Type B pancreatic cell (in vitro differentiated cells): ENCODE measurements around the gene MRPS14. TPM values are rescaled to one million over a fixed set of nuclear protein-coding genes. Genes with fewer than 3 reads are reported as not detected.

Source experiments
- DNase-seq: peaks from one replicate; pipeline ENCODE4 v3.0.0; 2021; ENCODE audit warnings: mixed read lengths; ENCODE audit not compliant: unreplicated experiment; ENCODE audit errors: extremely low spot score
- H3K27ac Mint-ChIP-seq: 2 replicates; pipeline ENCODE4 v1.8.0; 2021; ENCODE audit warnings: mild to moderate bottlenecking, mixed read lengths
- H3K27me3 Mint-ChIP-seq: 2 replicates; pipeline ENCODE4 v1.8.0; 2021; ENCODE audit warnings: mixed read lengths
- H3K36me3 Mint-ChIP-seq: 2 replicates; pipeline ENCODE4 v1.8.0; 2021; ENCODE audit warnings: mixed read lengths
- H3K4me1 Mint-ChIP-seq: one replicate; pipeline ENCODE4 v1.8.0; 2021; ENCODE audit warnings: mixed read lengths; ENCODE audit not compliant: unreplicated experiment
- H3K4me3 Mint-ChIP-seq: 2 replicates; pipeline ENCODE4 v1.8.0; 2021; ENCODE audit warnings: mild to moderate bottlenecking, mixed read lengths
- H3K9me3 Mint-ChIP-seq: 2 replicates; pipeline ENCODE4 v1.8.0; 2021; ENCODE audit warnings: mixed read lengths
- total RNA-seq: library from RNA; stranded (reverse); gene quantifications from 2 replicates; pipeline ENCODE4 v1.2.1, GENCODE V29; 2021; ENCODE audit warnings: low replicate concordance
- TF ChIP-seq, protein P1 (sequence below): fragments of 200-600 bp; sonication (generic); conservative IDR thresholded peaks from 2 replicates; pipeline ENCODE4 v1.5.0; 2021; ENCODE audit warnings: antibody characterized with exemption, mild to moderate bottlenecking

MRPS14 gene
- total RNA-seq, 1 donor from 2014 or later = 35.7 TPM

DNA sequence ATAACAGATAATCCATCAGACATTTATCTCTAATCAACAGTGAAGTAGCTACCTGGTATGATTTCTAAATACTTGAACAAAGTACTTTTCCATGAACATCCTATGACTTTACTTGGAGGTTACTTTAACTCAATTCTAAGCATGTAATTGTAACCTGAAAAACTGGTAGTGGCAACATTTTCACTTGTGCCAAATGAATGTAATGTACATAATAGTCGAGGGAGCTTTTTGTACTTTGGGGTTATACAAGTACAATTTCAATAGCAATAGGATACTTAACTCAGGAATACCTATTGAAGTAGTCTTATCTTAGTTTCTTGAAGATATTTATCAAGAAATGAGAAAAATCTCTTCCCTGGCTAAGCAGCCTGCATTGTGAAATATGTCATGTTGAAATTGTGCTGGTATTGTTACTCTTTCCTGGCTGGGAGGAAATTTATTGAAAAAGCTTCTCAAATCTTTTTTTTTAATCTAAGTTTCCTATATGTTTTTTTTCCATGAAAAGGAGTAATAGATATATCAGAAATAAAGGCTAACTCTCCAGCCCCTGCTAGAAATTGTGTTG lies 57.1 kb downstream of the MRPS14 start:
- H3K27ac Mint-ChIP-seq = peak overlapping the region; percentile 95
- TF ChIP-seq, protein P1, sequence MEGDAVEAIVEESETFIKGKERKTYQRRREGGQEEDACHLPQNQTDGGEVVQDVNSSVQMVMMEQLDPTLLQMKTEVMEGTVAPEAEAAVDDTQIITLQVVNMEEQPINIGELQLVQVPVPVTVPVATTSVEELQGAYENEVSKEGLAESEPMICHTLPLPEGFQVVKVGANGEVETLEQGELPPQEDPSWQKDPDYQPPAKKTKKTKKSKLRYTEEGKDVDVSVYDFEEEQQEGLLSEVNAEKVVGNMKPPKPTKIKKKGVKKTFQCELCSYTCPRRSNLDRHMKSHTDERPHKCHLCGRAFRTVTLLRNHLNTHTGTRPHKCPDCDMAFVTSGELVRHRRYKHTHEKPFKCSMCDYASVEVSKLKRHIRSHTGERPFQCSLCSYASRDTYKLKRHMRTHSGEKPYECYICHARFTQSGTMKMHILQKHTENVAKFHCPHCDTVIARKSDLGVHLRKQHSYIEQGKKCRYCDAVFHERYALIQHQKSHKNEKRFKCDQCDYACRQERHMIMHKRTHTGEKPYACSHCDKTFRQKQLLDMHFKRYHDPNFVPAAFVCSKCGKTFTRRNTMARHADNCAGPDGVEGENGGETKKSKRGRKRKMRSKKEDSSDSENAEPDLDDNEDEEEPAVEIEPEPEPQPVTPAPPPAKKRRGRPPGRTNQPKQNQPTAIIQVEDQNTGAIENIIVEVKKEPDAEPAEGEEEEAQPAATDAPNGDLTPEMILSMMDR = no peak
- H3K4me3 Mint-ChIP-seq = peak overlapping the region; percentile 79

DNA sequence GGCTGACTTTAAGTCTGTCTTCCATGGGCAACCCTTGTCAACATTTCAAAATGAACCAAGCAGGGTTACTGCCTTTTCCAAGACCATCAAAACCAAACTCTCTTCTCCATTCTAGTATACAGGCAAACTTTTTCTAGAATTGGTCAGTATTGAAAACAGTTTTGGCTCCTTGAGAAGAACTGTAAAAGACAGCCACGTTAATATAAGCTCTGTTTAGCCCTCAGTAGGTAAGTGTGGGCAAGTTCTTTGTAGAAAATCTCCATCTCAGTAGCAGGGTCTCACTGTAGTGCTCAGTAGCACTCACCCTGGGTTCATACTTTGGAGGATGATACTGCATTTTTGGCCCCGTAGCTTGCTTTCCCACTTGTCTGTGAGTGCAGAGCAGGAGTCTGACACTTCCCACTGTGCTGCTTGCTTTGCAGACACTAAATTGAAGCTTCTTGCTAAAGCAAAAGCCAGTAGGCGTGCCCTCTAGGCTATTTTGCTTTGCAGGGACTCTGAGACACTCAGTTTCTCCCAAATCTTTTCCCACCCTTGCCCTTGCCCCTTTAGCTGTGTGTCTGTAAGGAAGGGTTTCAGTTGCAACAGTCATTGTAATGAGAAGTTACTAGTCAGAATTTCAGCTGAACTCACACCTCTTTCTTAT lies 57.7 kb downstream of the MRPS14 start:
- Mint-ChIP-seq H3K36me3 (no peaks in the 10 kb centered on the region), H3K4me1 (peaks cover 44% of the 10 kb centered on the region), H3K9me3 (no peaks in the 10 kb centered on the region), H3K27me3 (no peaks in the 10 kb centered on the region), H3K27ac (peak overlapping the region; percentile 95), H3K4me3 (peak overlapping the region; percentile 79)
- DNase-seq = no peak
- TF ChIP-seq, protein P1 = no peak

More for the DNA sequence above, 57.1 kb downstream of the MRPS14 start:
- no peaks in the 10 kb centered on the region for H3K9me3 Mint-ChIP-seq
- no peaks in the 10 kb centered on the region for H3K36me3 Mint-ChIP-seq
- H3K4me1 Mint-ChIP-seq = peaks cover 44% of the 10 kb centered on the region
- DNase-seq = no peak
- H3K27me3 Mint-ChIP-seq = no peaks in the 10 kb centered on the region

DNA sequence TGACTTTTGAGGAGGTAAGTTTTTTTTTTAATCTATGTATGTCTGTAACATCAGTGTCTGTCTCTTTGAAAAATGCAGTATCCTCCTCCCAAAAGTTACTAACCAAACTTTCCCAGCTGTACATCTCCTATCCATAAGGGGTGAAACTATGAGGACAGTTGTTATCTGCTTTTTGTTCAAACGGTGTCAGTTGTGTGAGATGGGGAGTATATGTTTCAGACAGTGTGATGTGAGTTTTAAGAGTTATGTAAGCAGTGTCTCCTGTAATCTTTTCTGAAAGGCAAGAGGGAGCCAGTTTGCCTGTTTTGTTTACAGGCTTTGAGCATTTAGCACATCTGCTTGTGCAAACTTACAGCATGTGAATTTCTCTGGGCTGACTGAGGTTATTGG lies 58.3 kb downstream of the MRPS14 start:
- H3K27me3 Mint-ChIP-seq = no peaks in the 10 kb centered on the region
- H3K4me1 Mint-ChIP-seq = peaks cover 44% of the 10 kb centered on the region
- H3K27ac Mint-ChIP-seq = peak overlapping the region; percentile 95
- DNase-seq = no peak
- H3K9me3 Mint-ChIP-seq = no peaks in the 10 kb centered on the region
- H3K4me3 Mint-ChIP-seq = peak overlapping the region; percentile 79
- H3K36me3 Mint-ChIP-seq = no peaks in the 10 kb centered on the region
- TF ChIP-seq, protein P1 = no peak

DNA sequence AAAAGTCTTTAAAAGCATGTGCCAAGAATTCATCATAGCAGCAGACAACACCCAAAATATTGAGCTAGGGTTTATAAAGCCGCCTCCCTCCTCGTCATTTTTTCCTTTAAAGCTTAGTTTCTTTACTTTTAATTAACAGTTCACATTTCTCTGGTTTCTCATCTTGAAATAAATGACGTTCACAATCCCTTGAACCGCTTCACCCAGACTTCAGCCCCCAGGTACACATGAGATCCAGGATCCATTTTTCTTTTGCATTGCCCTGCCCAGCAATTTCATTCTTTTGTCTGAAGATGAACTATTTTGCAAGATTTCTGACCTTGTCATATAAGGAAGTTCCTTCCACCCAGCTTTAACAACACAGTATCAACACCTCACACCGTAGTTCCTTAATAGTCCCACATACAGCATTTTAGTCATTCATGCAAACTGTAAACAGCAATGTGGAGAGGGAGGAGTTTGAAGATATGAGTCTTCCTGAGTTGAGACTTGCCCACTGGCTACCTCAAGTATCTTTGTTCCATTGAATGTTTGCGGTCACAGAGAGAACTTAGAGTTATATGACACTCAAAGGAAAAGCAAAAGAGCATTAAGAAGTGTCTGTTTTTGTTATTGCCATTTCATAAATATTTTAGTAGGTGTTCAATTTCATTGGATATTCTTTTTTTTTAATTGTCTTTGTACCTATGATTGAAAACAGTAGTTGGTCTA lies 58.8 kb downstream of the MRPS14 start:
- Mint-ChIP-seq H3K27ac (peak overlapping the region; percentile 95), H3K9me3 (no peaks in the 10 kb centered on the region), H3K4me3 (peak overlapping the region; percentile 79), H3K4me1 (peaks cover 44% of the 10 kb centered on the region), H3K36me3 (no peaks in the 10 kb centered on the region), H3K27me3 (no peaks in the 10 kb centered on the region)
- TF ChIP-seq, protein P1 = no peak
- DNase-seq = no peak

DNA sequence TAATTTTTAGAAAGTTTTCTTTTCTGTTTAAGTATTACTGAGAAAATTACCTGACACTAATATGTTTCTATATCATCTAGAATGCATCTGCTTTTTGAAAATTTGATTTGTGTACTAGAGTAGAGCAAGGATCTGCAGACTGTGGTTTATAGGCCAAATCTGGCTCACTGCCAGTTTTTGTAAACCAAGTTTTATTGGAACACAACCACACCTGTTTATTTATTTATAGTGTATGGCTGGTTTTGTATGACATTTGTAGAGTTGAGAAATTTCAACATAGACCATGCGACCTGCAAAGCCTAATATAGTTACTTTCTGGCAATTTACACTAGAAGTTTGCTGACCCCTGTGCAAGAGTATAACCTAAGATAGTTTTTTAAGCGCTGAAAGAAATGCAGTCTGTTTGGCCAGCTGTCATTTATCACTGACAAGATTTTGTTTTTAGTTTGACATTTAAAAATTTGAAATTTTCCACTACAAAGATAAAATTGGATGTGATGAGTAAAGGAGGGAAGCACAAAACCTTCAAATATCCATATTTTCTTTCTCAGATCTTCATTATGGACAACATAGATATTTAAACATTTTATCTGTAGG lies 59.6 kb downstream of the MRPS14 start:
- TF ChIP-seq, protein P1 = no peak
- peaks cover 36% of the 10 kb centered on the region for H3K4me1 Mint-ChIP-seq
- no peak for DNase-seq
- peak overlapping the region; percentile 95 for H3K27ac Mint-ChIP-seq
- peak overlapping the region; percentile 79 for H3K4me3 Mint-ChIP-seq
- H3K36me3 Mint-ChIP-seq = no peaks in the 10 kb centered on the region
- no peaks in the 10 kb centered on the region for H3K27me3 Mint-ChIP-seq
- H3K9me3 Mint-ChIP-seq = no peaks in the 10 kb centered on the region

Other genes starting within 250 kb of the MRPS14 start
- gene CACYBP, start 23.5 kb downstream of the MRPS14 start, total RNA-seq = 117 and 124 TPM in 2 replicates
- 0.57 and 5.0 TPM in 2 replicates for gene TNN, start 44.4 kb upstream of the MRPS14 start, total RNA-seq
- 7.3 and 10.3 TPM in 2 replicates for gene KIAA0040, start 169.4 kb upstream of the MRPS14 start, total RNA-seq